Measurements from ENCODE around the gene ROR2. TPM values are rescaled to one million over a fixed set of nuclear protein-coding genes. Genes with fewer than 3 reads are reported as not detected.
"Not testable (repeated sequence)": the region's sequence is repeated elsewhere in the genome, so short reads cannot be mapped to it uniquely, and the experiment has no call there.

The ROR2 gene
- total RNA-seq, 1 donor from 2014 or later, result 0.43 TPM

DNA sequence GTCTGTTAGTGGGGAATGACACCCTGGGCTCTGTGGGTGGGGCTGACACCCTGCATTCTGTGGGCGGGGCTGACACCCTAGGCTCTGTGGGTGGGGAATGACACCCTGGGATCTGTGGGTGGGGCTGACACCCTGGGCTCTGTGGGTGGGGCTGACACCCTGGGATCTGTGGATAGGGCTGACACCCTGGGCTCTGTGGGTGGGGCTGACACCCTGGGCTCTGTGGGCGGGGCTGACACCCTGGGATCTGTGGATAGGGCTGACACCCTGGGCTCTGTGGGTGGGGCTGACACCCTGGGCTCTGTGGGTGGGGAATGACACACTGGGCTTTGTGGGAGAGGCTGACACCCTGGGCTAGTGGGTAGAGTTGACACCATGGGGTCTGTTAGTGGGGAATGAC, 152.5 kb downstream of the ROR2 start:
- intact Hi-C loops (cut with DNase I); DNase-seq; ATAC-seq (ENCODE audit: poor library complexity): not testable (repeated sequence)

DNA sequence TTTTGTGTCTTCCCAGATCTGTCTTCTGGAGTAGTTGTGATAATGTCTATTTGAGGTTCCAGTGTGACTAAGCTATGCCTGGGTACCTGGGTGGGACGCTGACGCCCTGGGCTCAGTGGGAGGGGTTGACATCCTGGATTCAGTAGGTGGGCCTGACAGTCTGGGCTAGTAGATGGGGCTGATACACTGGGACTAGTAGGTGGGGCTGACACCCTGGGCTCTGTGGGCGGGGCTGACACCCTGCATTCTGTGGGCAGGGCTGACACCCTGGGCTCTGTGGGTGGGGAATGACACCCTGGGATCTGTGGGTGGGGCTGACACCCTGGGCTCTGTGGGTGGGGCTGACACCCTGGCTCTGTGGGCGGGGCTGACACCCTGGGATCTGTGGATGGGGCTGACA, 153.5 kb downstream of the ROR2 start:
- ATAC-seq (ENCODE audit: poor library complexity); DNase-seq; intact Hi-C loops (cut with DNase I): not testable (repeated sequence)

DNA sequence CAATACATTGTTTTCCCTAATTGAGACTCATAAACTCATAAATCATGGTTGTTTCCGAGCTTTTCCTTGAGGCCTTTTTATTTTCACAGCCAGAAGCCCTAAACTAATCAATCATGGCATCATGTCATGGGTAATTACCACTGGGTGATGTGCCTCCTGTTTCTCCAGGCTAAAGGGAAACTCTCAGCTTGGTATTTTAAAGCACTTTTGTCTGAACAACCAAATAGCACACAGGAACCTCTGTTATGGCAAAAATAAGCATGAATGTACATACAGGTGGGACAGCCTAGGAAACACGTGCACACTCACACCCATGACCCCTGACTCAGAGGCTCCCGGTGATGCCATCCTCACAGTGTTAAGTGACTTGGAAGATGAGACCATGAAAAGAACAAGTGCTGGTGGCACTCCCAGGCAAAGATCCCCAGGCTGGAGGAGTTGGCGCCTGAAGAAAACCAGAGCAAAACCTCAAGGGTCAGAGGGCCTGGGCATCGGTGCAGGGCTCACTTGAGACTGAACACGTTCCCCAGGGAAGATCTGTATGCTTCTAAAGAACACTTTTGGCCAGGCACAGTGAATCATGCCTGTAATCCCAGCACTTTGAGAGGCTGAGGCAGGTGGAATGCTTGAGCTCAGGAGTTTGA, 154.3 kb downstream of the ROR2 start:
- DNase-seq, result no peak
- no peak for ATAC-seq (ENCODE audit: poor library complexity)
- intact Hi-C loops (cut with DNase I), result no loop called here

DNA sequence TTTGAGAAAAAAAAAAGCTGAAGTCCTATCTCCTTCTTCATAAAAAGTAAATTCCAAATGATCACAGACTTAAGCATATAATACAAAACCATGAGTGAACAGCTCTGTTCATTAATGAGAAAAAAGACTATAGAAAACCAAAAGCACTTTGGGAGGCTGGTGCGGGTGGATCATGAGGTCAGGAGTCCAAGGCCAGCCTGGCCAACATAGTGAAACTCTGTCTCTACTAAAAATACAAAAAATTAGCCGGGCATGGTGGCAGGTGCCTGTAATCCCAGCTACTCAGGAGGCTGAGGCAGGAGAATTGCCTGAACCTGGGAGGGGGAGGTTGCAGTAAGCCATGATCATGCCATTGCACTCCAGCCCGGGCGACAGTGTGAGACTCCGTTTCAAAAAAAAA, 156.7 kb downstream of the ROR2 start:
- DNase-seq; intact Hi-C loops (cut with DNase I); ATAC-seq (ENCODE audit: poor library complexity): not testable (repeated sequence)

DNA sequence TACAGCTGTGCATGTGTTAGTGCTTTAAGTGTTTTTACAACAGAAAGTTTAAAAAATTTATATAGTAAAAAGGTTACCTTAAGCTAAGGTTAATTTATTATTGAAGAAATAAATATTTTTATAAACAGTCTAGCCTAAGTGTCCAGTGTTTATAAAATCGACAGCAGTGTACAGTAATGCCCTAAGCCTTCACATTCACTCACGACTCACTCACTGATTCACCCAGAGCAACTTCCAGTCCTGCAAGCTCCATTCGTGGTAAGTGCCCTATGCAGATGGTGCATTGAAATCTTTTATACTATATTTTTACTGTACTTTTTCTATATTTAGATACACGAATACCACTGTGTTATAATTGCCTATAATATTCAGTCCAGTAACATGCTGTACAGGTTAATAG, 159.1 kb downstream of the ROR2 start:
- no peak for ATAC-seq (ENCODE audit: poor library complexity)
- DNase-seq, result no peak

DNA sequence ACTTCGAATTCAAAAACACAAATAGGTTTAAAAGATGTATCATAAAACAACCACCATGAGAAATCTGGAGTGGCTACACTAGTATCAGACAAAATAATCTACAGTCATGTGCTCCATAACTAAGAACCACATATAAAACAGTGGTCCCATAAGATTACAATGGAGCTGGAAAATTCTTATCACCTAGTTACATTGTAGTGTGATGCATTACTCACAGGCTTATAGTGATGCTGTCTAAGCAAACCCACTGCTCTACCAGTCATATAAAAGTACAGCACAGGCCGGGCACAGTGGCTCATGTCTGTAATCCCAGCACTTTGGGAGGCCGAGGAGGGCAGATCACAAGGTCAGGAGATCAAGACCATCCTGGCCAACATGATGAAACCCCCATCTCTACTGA, 160.1 kb downstream of the ROR2 start:
- ATAC-seq (ENCODE audit: poor library complexity) (no peak), DNase-seq (no peak)
- intact Hi-C loops (cut with DNase I), result no loop called here

More for the DNA sequence above, 159.1 kb downstream of the ROR2 start:
- intact Hi-C loops (cut with DNase I), result no loop called here

DNA sequence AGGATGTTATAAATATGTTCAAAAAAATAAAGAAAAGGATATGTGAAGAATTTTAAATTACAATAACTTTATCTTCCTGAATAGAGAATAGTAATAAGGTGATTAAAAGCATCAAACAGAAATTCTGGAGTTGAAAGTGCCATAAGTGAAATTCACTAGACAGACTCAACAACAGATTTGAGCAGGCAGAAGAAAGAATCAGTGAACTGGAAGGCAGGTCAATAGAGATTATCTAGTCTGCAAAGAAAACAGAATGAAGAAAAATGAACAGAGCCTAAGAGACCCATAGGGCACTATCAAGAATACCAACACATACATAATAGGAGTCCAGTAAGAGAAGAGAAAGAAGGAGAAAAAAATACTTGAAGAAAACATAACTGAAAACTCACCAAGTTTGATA, 162.1 kb downstream of the ROR2 start:
- ATAC-seq (ENCODE audit: poor library complexity), result no peak
- intact Hi-C loops (cut with DNase I), result no loop called here
- no peak for DNase-seq

DNA sequence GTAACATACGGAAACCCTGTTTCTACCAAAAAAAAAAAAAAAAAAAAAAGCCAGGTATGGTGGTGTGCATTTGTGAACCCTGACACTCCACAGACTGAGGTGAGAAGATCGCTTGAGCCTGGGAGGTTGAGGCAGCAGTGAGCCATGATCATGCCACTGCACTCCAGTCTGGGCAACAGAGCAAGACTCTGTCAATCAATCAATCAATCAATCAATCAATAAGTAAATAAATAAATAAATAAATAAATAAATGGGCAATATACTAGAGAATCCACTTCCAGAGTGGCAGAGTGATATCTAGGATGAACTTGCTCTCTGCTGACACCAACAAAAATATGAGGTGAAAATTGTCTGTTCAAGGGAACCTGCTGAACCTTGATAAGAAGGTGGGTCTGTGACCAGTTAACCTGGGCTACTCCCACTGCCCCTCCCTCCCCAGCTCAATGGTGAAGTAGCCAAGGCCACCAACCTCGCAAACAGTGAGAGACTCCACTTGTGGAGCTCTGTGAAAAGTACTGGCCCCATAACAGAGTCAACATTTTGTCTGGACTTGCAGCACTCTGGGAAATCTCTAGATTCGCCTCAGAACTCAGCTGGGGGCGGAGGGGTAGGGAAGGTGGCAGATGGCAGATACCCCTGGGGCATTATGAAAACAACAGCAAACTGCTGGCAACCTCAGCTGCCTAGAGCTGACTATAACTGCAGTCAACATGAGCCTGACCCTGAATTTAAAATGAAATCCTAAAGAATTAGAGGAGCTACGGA, 163.7 kb downstream of the ROR2 start:
- DNase-seq, result no peak

DNA sequence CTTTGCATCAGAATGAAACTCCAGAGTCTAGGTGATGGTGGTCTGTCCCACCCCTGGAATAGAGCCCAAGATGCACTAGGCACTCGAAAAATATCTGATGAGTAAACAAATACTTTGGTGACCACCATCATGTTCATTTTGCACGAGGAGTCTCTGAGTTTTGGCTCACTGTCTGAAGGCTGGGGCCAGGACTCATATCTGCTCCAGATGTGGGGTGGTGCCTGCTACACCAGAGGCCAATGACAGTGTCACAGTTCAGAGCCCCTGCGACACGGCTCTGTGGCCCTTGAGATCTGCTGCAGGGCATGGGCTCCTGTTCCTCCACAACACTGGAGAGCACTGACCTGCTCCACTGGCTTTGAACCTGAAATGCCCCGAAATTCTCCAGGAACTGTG, 164.6 kb downstream of the ROR2 start:
- no peak for DNase-seq
- ATAC-seq (ENCODE audit: poor library complexity), result no peak
- intact Hi-C loops (cut with DNase I), result no loop called here

More for the DNA sequence above, 163.7 kb downstream of the ROR2 start:
- intact Hi-C loops (cut with DNase I), result no loop called here
- no peak for ATAC-seq (ENCODE audit: poor library complexity)

DNA sequence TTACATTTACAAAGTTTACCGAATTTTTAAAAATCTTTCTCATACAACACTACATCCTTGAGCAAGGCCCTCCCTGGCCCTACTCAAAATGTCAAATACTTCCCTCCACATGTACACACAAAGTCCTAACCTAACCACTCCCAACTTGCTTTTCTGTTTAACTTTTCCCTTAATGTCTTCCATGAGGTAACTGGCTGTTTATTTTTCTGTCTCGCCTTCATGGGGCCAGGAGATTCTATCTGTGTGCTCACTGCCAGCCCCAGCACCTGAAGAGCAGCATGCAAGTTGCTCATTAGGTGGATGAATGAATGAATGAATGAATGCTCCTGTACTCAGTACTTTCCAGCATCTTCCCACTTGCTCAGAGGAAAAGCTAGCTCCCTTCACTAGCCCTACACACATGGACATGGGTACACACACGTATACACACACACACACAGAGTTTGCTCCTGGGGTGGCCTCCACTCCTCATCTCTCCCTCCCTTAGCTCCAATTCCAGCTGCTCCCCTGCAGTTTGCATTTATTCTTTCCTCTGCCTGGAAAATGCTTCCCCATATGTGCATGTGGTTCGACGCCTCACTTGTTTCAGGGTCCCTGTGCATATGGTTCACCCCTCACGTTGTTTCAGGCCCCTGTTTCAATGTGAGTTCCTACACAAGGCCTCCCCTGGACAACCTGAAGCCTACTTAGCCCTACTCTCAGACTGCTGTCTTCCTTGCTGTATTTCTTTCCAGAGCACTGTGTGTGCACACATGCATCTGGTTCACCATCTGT, 165.2 kb downstream of the ROR2 start:
- ATAC-seq (ENCODE audit: poor library complexity), result no peak
- intact Hi-C loops (cut with DNase I), result no loop called here
- no peak for DNase-seq

DNA sequence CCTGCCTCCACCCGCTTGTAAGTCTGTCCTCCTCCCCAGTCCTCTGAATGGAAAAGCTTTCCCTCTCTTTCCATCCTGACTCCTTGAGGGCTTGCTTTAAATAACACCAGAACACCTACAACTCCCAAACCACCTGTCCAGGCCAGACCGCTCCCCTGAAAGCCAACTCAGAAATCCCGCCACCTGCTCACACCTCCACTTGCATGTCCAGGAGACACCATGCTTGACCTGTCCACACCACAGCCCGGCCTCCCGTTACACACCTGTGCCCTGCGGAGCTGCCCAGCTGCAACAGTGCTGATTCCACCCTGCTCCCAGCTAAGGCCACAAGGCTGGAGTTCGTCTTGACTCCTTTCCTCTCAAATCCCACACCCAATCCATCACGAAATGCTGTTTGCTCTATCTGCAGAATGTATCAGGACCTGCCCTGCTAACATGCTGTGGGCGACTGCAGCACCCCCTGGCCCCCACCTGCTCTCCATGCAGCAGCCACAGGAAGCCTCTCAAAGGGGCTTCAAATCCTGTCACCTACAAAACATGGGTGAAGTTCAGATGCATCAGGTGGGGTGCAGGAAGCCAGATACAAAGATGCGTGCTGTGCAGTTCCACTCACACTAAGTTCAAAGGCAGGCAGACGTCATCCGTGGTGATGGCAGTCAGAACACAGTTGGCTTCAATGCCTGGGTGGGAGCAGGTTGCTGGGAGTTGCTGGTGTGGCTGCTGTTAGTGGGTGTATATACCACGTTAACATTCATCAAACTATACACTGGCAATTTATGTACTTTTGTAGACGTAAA, 166.0 kb downstream of the ROR2 start:
- DNase-seq (no peak), ATAC-seq (ENCODE audit: poor library complexity) (no peak)
- intact Hi-C loops (cut with DNase I), result no loop called here

DNA sequence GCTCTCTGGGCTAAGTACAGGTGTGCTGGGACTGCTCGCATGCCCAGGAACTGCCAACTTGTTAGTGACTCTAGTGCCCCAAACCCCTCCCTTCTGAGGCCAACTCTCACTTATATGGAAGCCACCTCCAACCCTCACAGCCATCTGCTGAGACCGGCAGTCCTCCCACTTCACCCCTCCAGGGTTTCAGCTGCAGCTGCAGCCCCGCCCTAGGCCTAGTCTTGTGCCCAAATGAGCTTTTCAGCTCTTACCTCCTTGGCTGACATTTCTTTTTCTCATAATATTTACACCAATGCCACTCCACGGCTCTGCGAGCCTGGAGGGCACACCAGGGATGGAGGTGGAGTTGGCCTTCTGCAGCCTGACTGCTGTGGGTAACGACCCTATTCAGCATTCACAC, 166.6 kb downstream of the ROR2 start:
- DNase-seq (no peak), ATAC-seq (ENCODE audit: poor library complexity) (no peak)
- intact Hi-C loops (cut with DNase I), result no loop called here

DNA sequence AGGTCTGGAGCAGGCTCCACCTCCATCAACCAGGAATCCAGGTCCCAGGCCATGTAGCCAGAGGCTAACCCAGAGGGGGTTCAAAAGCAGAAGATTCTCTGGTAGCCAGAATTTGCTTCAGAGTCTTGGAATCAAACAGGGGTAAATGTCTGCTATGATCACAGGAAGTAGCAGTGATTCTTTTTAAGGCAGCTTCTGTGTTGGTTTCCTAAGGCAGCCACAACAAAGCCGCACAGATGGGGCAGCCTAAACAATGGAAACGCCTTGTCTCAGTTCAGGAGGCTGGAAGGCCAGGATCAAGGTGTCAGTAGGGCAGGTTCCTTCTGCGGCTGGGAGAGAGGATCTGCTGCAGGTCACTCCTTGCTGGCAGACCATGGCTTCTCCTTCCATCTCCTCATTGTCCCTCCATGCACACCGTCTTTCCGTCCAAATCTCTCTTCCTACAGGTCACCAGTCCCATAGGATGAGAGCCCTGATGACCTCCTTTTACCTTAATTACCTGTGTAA, 167.3 kb downstream of the ROR2 start:
- DNase-seq, result no peak
- intact Hi-C loops (cut with DNase I), result no loop called here
- ATAC-seq (ENCODE audit: poor library complexity), result no peak

DNA sequence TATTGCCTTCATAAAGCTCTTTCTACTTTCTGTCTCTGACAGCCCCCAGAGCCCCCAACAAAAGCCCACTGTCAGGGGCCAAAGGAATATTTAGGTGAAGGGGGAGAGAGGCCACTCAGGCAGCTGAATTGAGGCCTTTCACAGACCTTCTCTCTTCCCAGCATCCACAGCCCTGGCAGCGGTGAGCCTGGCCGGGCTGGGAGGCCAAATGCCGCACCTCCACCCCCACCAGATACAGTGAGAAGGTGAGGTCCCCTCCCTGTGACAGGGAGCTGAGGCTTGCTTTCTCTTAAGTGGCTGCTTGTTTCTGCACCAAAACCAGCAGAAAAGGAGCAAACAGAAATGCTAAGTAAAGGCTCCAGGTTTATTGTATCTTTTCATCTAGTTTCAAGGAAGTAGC, 168.1 kb downstream of the ROR2 start:
- intact Hi-C loops (cut with DNase I), result no loop called here
- ATAC-seq (ENCODE audit: poor library complexity) (no peak), DNase-seq (no peak)

DNA sequence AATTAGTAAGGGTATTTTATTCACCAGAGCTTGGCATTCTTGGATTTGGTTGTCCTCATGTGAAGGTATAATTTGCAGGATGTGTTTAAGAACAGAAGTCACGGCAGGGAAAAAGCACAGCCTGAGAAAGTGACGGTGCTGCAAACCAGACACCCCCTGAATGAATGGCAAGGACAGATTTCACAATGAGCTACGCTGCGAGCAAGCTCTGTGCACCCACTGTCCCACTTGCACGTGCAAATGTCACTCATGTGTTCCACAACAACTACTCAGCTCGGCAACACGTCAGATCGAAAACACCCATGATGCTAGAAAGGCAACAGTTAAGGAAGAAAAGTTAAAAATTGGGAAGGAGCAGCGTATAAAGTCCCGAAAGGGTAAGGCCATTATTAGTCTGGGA, 168.9 kb downstream of the ROR2 start:
- no peak for ATAC-seq (ENCODE audit: poor library complexity)
- no peak for DNase-seq
- intact Hi-C loops (cut with DNase I), result no loop called here

DNA sequence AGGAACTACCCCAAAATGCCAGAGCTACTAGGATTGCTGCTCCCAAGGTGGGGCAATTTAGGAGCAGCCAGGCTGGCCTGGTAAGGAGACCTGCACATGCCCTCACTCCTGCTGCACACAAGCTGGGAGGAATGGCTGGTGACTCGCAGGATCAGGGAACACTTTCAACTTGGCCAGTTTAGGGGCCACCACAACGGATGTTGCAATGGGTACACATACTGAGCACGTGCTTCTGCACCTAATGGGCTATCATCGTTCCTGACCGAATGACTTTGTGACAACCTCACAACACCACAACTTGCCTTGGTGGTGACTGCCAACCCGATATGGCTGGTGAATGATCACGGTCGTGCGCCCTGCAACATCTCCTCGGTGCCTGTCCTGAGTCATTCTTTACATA, 172.0 kb downstream of the ROR2 start:
- intact Hi-C loops (cut with DNase I), result no loop called here
- ATAC-seq (ENCODE audit: poor library complexity), result no peak
- no peak for DNase-seq

DNA sequence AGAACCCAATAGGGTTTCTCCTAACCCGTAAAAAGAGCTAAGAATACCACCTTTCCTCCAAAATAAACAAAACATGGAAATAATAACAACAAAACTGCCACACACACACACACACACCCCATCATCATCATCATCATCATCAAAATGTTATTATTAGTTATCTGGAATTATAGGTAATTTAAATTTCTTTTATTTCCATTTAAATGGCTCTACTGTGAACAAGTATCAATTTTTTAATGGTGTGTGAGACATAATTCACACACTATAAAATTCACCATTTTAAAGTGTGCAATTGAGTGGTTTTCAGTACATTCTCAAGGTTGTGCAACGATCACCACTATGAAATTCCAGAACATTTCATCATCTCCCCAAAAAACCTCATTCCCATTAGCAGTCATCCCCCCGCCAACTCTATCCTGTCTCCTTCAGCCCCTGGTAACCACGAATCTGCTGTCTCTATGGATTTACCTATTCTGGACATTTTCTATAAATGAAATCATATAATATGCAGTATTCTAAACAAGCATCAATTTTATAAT, 172.7 kb downstream of the ROR2 start:
- intact Hi-C loops (cut with DNase I), result no loop called here
- DNase-seq (no peak), ATAC-seq (ENCODE audit: poor library complexity) (no peak)

DNA sequence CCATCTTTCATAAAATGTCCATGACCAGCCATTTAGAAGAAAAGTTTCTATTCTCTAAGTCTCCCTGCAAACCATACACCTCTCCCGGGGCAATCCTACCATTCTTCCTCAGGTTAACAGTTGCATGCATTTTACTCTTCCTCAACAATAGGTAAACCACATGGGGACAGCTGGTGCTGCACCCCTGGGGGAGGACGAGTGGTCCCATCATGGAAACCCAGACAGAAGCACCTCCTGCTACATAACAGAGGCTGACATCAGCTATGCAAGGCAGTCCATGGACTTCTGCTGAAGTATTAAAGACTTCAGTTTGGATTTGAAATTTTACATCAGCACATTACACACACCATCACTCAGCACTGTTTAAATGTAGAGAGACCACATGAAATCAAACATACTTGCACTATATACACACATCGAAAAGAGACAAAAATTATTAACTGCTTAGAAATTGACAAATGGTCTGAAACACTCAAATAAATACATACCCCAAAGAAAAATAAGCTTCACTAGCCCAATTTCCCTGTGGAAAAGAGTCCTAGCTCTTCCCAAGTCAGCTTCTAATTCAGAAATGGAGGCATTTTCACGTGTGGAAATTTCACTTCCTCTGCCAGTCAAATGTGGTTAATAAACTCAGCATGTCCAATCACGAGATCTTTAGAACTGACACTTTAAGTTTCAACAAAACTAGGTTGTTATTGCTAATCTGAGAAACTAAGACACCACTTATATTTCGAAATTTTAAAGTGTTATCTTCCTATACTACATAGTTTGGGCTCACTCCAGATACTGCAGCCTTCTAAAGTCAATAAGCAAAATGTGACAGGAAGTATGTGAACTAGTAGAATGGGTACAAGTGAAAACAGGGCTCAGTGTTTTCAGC, 173.4 kb downstream of the ROR2 start:
- no peak for ATAC-seq (ENCODE audit: poor library complexity)
- DNase-seq, result no peak
- intact Hi-C loops (cut with DNase I), result no loop called here

Measured in Right ventricle myocardium superior (tissue), 1 donor.